LoVo (cell line): Measurements from ENCODE around the gene RHBDD3.
"Not testable (repeated sequence)": the region's sequence is repeated elsewhere in the genome, so short reads cannot be mapped to it uniquely, and the experiment has no call there.

Experiments
- DNase-seq: peaks from one replicate; pipeline ENCODE4 v3.0.0-alpha.2; 2016; ENCODE audit warnings: low spot score

The RHBDD3 gene

GRCh38 chr22:29247891-29248290 lies 19.9 kb downstream of the RHBDD3 start:
- not testable (repeated sequence) for DNase-seq

GRCh38 chr22:29245626-29246385 lies 22.0 kb downstream of the RHBDD3 start:
- DNase-seq: peak; percentile 50

- no peak for DNase-seq
Observed at GRCh38 chr22:29244785-29245625, 22.8 kb downstream of the RHBDD3 start.

GRCh38 chr22:29243874-29244446 lies 23.8 kb downstream of the RHBDD3 start:
- DNase-seq: no peak

GRCh38 chr22:29240481-29240880 lies 27.3 kb downstream of the RHBDD3 start:
- DNase-seq: not testable (repeated sequence)

- no peak for DNase-seq
Observed at GRCh38 chr22:29233277-29233877, 34.4 kb downstream of the RHBDD3 start.

GRCh38 chr22:29231971-29232959 lies 35.5 kb downstream of the RHBDD3 start:
- no peak for DNase-seq

GRCh38 chr22:29230972-29231875 lies 36.6 kb downstream of the RHBDD3 start:
- DNase-seq: no peak

GRCh38 chr22:29226351-29226981 lies 41.3 kb downstream of the RHBDD3 start:
- no peak for DNase-seq

- DNase-seq: no peak
Observed at GRCh38 chr22:29225422-29226090, 42.2 kb downstream of the RHBDD3 start.

- no peak for DNase-seq
Observed at GRCh38 chr22:29224859-29225410, 42.8 kb downstream of the RHBDD3 start.

GRCh38 chr22:29224121-29224858 lies 43.5 kb downstream of the RHBDD3 start:
- no peak for DNase-seq

GRCh38 chr22:29219881-29220670 lies 47.7 kb downstream of the RHBDD3 start:
- no peak for DNase-seq

GRCh38 chr22:29219409-29219782 lies 48.4 kb downstream of the RHBDD3 start:
- not testable (repeated sequence) for DNase-seq

GRCh38 chr22:29218758-29219408 lies 48.9 kb downstream of the RHBDD3 start:
- DNase-seq: no peak
